ENCODE data around the gene NEMP1.
A peak's percentile ranks its signal among the peaks of the same experiment; 100 is the strongest.
"Not testable (repeated sequence)": the region's sequence is repeated elsewhere in the genome, so short reads cannot be mapped to it uniquely, and the experiment has no call there.

NEMP1 gene

GRCh38 chr12:57079821-57080220, 1.2 kb upstream of the NEMP1 start:
- Histone ChIP-seq H3K27me3 (ENCODE audit: control insufficient read depth in 1 of 2, insufficient read depth in 1 of 2, low read length in 2 of 2) (no peaks in the 10 kb centered on the region), H3K14ac (ENCODE audit: low read length in 2 of 2) (no peak overlapping the region), H3K4me1 (ENCODE audit: control insufficient read depth, insufficient read depth, low read depth, low read length) (peaks cover 1% of the 10 kb centered on the region), H2BK15ac (ENCODE audit: low read depth, poor library complexity, severe bottlenecking) (no peak overlapping the region), H3K9me3 (ENCODE audit: control insufficient read depth, low read length) (no peaks in the 10 kb centered on the region), H2BK120ac (ENCODE audit: low read depth, low read length) (no peak overlapping the region), H3K79me1 (replicated peaks; ENCODE audit: low read length, poor library complexity, severe bottlenecking) (peaks cover 2% of the 10 kb centered on the region), H2AK5ac (ENCODE audit: low read length, severe bottlenecking) (no peak overlapping the region), H3K9ac (ENCODE audit: low read length) (peak overlapping the region; percentile 87), H3K4me2 (ENCODE audit: low read length, poor library complexity, severe bottlenecking) (no peak overlapping the region), H4K91ac (ENCODE audit: low read length) (no peak overlapping the region), H2BK12ac (ENCODE audit: low read length in 2 of 2) (peak overlapping the region in 1 of 2 experiments; percentile 2), H3K4me3 (ENCODE audit: insufficient read depth in 1 of 2, low read depth in 1 of 2, low read length in 2 of 2) (peak overlapping the region in 1 of 2 experiments; percentile 68), H3K18ac (ENCODE audit: low read depth in 1 of 2, low read length in 2 of 2) (no peak overlapping the region), H3K36me3 (ENCODE audit: control insufficient read depth in 1 of 2, insufficient read depth in 2 of 2, low read depth in 1 of 2, low read length in 2 of 2) (no peaks in the 10 kb centered on the region), H3K23ac (ENCODE audit: low read length in 2 of 2) (no peak overlapping the region), H4K8ac (ENCODE audit: low read length) (no peak overlapping the region), H3K27ac (ENCODE audit: low read length, poor library complexity, severe bottlenecking) (no peak overlapping the region), H2AFZ (ENCODE audit: low read depth, low read length) (no peak overlapping the region), H2BK5ac (ENCODE audit: low read depth, low read length, poor library complexity, severe bottlenecking) (no peak overlapping the region), H3K4ac (ENCODE audit: low read depth in 1 of 2, low read length in 2 of 2) (no peak overlapping the region)
- DNase-seq = peak; percentile 43
- 50% methylated on average over 1 of the region's 1 CpG for WGBS

- H2AK5ac ChIP-seq (ENCODE audit: low read length, severe bottlenecking); H4K8ac ChIP-seq (ENCODE audit: low read length); H3K4ac ChIP-seq (ENCODE audit: low read depth in 1 of 2, low read length in 2 of 2); H2BK5ac ChIP-seq (ENCODE audit: low read depth, low read length, poor library complexity, severe bottlenecking); H3K79me1 ChIP-seq (replicated peaks; ENCODE audit: low read length, poor library complexity, severe bottlenecking); H3K27me3 ChIP-seq (ENCODE audit: control insufficient read depth in 1 of 2, insufficient read depth in 1 of 2, low read length in 2 of 2); H3K4me1 ChIP-seq (ENCODE audit: control insufficient read depth, insufficient read depth, low read depth, low read length); H2BK15ac ChIP-seq (ENCODE audit: low read depth, poor library complexity, severe bottlenecking); H3K4me2 ChIP-seq (ENCODE audit: low read length, poor library complexity, severe bottlenecking); H3K4me3 ChIP-seq (ENCODE audit: insufficient read depth in 1 of 2, low read depth in 1 of 2, low read length in 2 of 2); H2BK120ac ChIP-seq (ENCODE audit: low read depth, low read length); DNase-seq; H3K14ac ChIP-seq (ENCODE audit: low read length in 2 of 2); H3K18ac ChIP-seq (ENCODE audit: low read depth in 1 of 2, low read length in 2 of 2); H3K23ac ChIP-seq (ENCODE audit: low read length in 2 of 2); H4K91ac ChIP-seq (ENCODE audit: low read length); H3K9me3 ChIP-seq (ENCODE audit: control insufficient read depth, low read length); H2BK12ac ChIP-seq (ENCODE audit: low read length in 2 of 2); H3K27ac ChIP-seq (ENCODE audit: low read length, poor library complexity, severe bottlenecking); H2AFZ ChIP-seq (ENCODE audit: low read depth, low read length): not testable (repeated sequence)
- Histone ChIP-seq H3K9ac (ENCODE audit: low read length) (peak overlapping the region; percentile 61), H3K36me3 (ENCODE audit: control insufficient read depth in 1 of 2, insufficient read depth in 2 of 2, low read depth in 1 of 2, low read length in 2 of 2) (peaks cover 0 to 26% of the 10 kb centered on the region in 2 experiments)
- 96% methylated on average over 1 of the region's 6 CpGs for WGBS
Observed at GRCh38 chr12:57073566-57074450, 4.8 kb downstream of the NEMP1 start.

- H3K27ac ChIP-seq (ENCODE audit: low read length, poor library complexity, severe bottlenecking) = no peak overlapping the region
- H3K23ac ChIP-seq (ENCODE audit: low read length in 2 of 2) = no peak overlapping the region
- peaks cover 6% of the 10 kb centered on the region for H3K79me1 ChIP-seq (replicated peaks; ENCODE audit: low read length, poor library complexity, severe bottlenecking)
- H2BK15ac ChIP-seq (ENCODE audit: low read depth, poor library complexity, severe bottlenecking) = no peak overlapping the region
- H2BK5ac ChIP-seq (ENCODE audit: low read depth, low read length, poor library complexity, severe bottlenecking) = no peak overlapping the region
- no peak overlapping the region for H4K91ac ChIP-seq (ENCODE audit: low read length)
- peak overlapping the region in 1 of 2 experiments; percentile 7 for H3K4me3 ChIP-seq (ENCODE audit: insufficient read depth in 1 of 2, low read depth in 1 of 2, low read length in 2 of 2)
- H3K27me3 ChIP-seq (ENCODE audit: control insufficient read depth in 1 of 2, insufficient read depth in 1 of 2, low read length in 2 of 2) = no peaks in the 10 kb centered on the region
- H2AFZ ChIP-seq (ENCODE audit: low read depth, low read length) = no peak overlapping the region
- H3K9me3 ChIP-seq (ENCODE audit: control insufficient read depth, low read length) = no peaks in the 10 kb centered on the region
- no peak overlapping the region for H4K8ac ChIP-seq (ENCODE audit: low read length)
- peaks cover 0 to 35% of the 10 kb centered on the region in 2 experiments for H3K36me3 ChIP-seq (ENCODE audit: control insufficient read depth in 1 of 2, insufficient read depth in 2 of 2, low read depth in 1 of 2, low read length in 2 of 2)
- DNase-seq = no peak
- H3K18ac ChIP-seq (ENCODE audit: low read depth in 1 of 2, low read length in 2 of 2) = no peak overlapping the region
- no peak overlapping the region for H2BK120ac ChIP-seq (ENCODE audit: low read depth, low read length)
- H2AK5ac ChIP-seq (ENCODE audit: low read length, severe bottlenecking) = no peak overlapping the region
- no peak overlapping the region for H3K14ac ChIP-seq (ENCODE audit: low read length in 2 of 2)
- no peak overlapping the region for H2BK12ac ChIP-seq (ENCODE audit: low read length in 2 of 2)
- WGBS = 92% methylated on average over 2 of the region's 2 CpGs
- H3K9ac ChIP-seq (ENCODE audit: low read length) = peak overlapping the region; percentile 61
- H3K4me2 ChIP-seq (ENCODE audit: low read length, poor library complexity, severe bottlenecking) = no peak overlapping the region
- peaks cover 1% of the 10 kb centered on the region for H3K4me1 ChIP-seq (ENCODE audit: control insufficient read depth, insufficient read depth, low read depth, low read length)
- no peak overlapping the region for H3K4ac ChIP-seq (ENCODE audit: low read depth in 1 of 2, low read length in 2 of 2)
Observed at GRCh38 chr12:57072661-57073060, 5.9 kb downstream of the NEMP1 start.

- H2BK120ac ChIP-seq (ENCODE audit: low read depth, low read length) = peak overlapping the region; percentile 54
- H3K27ac ChIP-seq (ENCODE audit: low read length, poor library complexity, severe bottlenecking) = peak overlapping the region; percentile 62
- H3K36me3 ChIP-seq (ENCODE audit: control insufficient read depth in 1 of 2, insufficient read depth in 2 of 2, low read depth in 1 of 2, low read length in 2 of 2) = peaks cover 0 to 43% of the 10 kb centered on the region in 2 experiments
- peaks cover 4% of the 10 kb centered on the region for H3K79me1 ChIP-seq (replicated peaks; ENCODE audit: low read length, poor library complexity, severe bottlenecking)
- no peaks in the 10 kb centered on the region for H3K9me3 ChIP-seq (ENCODE audit: control insufficient read depth, low read length)
- H3K4ac ChIP-seq (ENCODE audit: low read depth in 1 of 2, low read length in 2 of 2) = no peak overlapping the region
- 37% methylated on average over 3 of the region's 3 CpGs for WGBS
- no peak overlapping the region for H2BK15ac ChIP-seq (ENCODE audit: low read depth, poor library complexity, severe bottlenecking)
- no peaks in the 10 kb centered on the region for H3K27me3 ChIP-seq (ENCODE audit: control insufficient read depth in 1 of 2, insufficient read depth in 1 of 2, low read length in 2 of 2)
- H4K8ac ChIP-seq (ENCODE audit: low read length) = peak overlapping the region; percentile 89
- no peak overlapping the region for H3K4me3 ChIP-seq (ENCODE audit: insufficient read depth in 1 of 2, low read depth in 1 of 2, low read length in 2 of 2)
- H3K4me2 ChIP-seq (ENCODE audit: low read length, poor library complexity, severe bottlenecking) = no peak overlapping the region
- no peak overlapping the region for H2BK5ac ChIP-seq (ENCODE audit: low read depth, low read length, poor library complexity, severe bottlenecking)
- no peak overlapping the region for H3K23ac ChIP-seq (ENCODE audit: low read length in 2 of 2)
- no peak overlapping the region for H4K91ac ChIP-seq (ENCODE audit: low read length)
- H3K9ac ChIP-seq (ENCODE audit: low read length) = peak overlapping the region; percentile 73
- DNase-seq = peak; percentile 88
- no peak overlapping the region for H2AK5ac ChIP-seq (ENCODE audit: low read length, severe bottlenecking)
- peak overlapping the region in 1 of 2 experiments; percentile 39 for H2BK12ac ChIP-seq (ENCODE audit: low read length in 2 of 2)
- peak overlapping the region; percentile 12 to 71 for H3K18ac ChIP-seq (ENCODE audit: low read depth in 1 of 2, low read length in 2 of 2)
- H2AFZ ChIP-seq (ENCODE audit: low read depth, low read length) = peak overlapping the region; percentile 71
- H3K14ac ChIP-seq (ENCODE audit: low read length in 2 of 2) = no peak overlapping the region
- no peaks in the 10 kb centered on the region for H3K4me1 ChIP-seq (ENCODE audit: control insufficient read depth, insufficient read depth, low read depth, low read length)
Observed at GRCh38 chr12:57069523-57069922, 9.1 kb downstream of the NEMP1 start.

All from mesenchymal stem cell (in vitro differentiated cells and primary cell).